Progenitor cell of endocrine pancreas (in vitro differentiated cells): ENCODE measurements around the gene RASAL2. TPM values are rescaled to one million over a fixed set of nuclear protein-coding genes. Genes with fewer than 3 reads are reported as not detected.
A peak's percentile ranks its signal among the peaks of the same experiment; 100 is the strongest.
"Not testable (repeated sequence)": the region's sequence is repeated elsewhere in the genome, so short reads cannot be mapped to it uniquely, and the experiment has no call there.

Source experiments
- DNase-seq: peaks from one replicate; pipeline ENCODE4 v3.0.0; 2021; ENCODE audit warnings: low spot score; ENCODE audit not compliant: unreplicated experiment
- H3K27ac Mint-ChIP-seq: 2 replicates; pipeline ENCODE4 v1.8.0; 2021; ENCODE audit warnings: mild to moderate bottlenecking, moderate library complexity, mixed read lengths
- H3K27me3 Mint-ChIP-seq: 2 replicates; pipeline ENCODE4 v1.8.0; 2021; ENCODE audit warnings: mixed read lengths
- H3K36me3 Mint-ChIP-seq: 2 replicates; pipeline ENCODE4 v1.8.0; 2022; ENCODE audit warnings: mixed read lengths; ENCODE audit not compliant: insufficient read depth
- H3K4me1 Mint-ChIP-seq: 2 replicates; pipeline ENCODE4 v1.8.0; 2021; ENCODE audit warnings: low read depth, mixed read lengths
- H3K4me3 Mint-ChIP-seq: 2 replicates; pipeline ENCODE4 v1.8.0; 2021; ENCODE audit warnings: low read depth, mild to moderate bottlenecking, moderate library complexity, mixed read lengths
- H3K9me3 Mint-ChIP-seq: 2 replicates; pipeline ENCODE4 v1.8.0; 2021; ENCODE audit warnings: low read depth, mixed read lengths
- total RNA-seq: library from RNA; stranded (reverse); gene quantifications from 2 replicates; pipeline ENCODE4 v1.2.1, GENCODE V29; 2021
- TF ChIP-seq, protein P1 (sequence below): fragments of 200-600 bp; sonication (generic); IDR thresholded peaks from one replicate; pipeline ENCODE4 v1.5.0; 2021; ENCODE audit warnings: antibody characterized with exemption, mild to moderate bottlenecking; ENCODE audit not compliant: unreplicated experiment

The RASAL2 gene
- total RNA-seq, 1 donor from 2014 or later, result 28.5 TPM

DNA sequence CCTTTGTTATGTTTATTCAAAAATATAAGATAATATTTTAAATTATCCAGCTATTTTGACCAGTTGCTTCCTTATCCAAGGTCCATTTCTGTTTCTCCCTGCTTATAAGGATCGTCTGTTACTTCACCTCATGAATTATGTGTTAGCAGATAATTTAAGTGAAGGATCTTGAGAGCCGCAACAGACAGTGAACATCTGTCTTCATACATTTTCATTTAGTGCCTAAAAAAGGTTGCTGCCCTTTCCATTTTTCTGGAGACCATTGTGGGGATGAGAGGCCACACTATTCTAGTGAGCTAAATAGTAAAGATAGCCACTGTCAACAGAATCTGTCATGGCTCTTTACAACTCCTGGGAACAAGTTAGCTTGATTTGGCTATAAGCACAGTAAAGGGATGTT is 248.8 kb downstream of the RASAL2 start:
- no peak overlapping the region for H3K4me3 Mint-ChIP-seq
- H3K4me1 Mint-ChIP-seq, result peaks cover 37% of the 10 kb centered on the region
- H3K9me3 Mint-ChIP-seq, result no peaks in the 10 kb centered on the region
- H3K27me3 Mint-ChIP-seq, result no peaks in the 10 kb centered on the region
- no peak for DNase-seq
- H3K27ac Mint-ChIP-seq, result peak overlapping the region; percentile 72
- no peaks in the 10 kb centered on the region for H3K36me3 Mint-ChIP-seq
- TF ChIP-seq, protein P1, sequence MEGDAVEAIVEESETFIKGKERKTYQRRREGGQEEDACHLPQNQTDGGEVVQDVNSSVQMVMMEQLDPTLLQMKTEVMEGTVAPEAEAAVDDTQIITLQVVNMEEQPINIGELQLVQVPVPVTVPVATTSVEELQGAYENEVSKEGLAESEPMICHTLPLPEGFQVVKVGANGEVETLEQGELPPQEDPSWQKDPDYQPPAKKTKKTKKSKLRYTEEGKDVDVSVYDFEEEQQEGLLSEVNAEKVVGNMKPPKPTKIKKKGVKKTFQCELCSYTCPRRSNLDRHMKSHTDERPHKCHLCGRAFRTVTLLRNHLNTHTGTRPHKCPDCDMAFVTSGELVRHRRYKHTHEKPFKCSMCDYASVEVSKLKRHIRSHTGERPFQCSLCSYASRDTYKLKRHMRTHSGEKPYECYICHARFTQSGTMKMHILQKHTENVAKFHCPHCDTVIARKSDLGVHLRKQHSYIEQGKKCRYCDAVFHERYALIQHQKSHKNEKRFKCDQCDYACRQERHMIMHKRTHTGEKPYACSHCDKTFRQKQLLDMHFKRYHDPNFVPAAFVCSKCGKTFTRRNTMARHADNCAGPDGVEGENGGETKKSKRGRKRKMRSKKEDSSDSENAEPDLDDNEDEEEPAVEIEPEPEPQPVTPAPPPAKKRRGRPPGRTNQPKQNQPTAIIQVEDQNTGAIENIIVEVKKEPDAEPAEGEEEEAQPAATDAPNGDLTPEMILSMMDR, result no peak

DNA sequence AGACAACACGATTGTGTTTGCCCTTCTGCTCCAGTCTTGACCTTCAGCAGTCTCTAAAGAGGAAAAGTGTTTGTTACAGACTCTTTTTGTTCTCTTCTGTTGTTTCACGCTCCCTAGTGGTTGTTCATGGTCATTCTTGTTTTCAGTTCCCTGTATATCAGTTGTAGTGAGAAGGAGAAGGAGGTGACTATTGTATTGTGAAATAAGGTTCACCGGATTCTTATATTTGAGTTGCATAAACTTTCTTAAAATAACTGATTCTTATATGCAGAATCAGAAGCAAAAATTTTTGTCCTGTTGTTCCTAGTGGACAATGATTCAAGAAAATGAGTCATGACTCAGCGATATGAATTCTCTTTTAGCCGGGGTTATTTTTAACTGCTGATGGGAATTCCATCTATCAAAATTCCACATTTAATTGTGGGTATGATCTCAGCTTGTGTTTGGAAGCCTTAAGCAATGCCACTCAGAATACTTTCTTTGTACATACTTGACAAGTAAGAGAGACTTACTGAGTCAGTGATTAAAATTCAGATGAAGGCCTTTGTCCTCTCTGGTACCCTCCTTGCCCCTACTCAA is 250.7 kb downstream of the RASAL2 start:
- TF ChIP-seq, protein P1, result peak; percentile 60
- H3K27ac Mint-ChIP-seq, result peak overlapping the region; percentile 94
- peaks cover 37% of the 10 kb centered on the region for H3K4me1 Mint-ChIP-seq
- no peaks in the 10 kb centered on the region for H3K36me3 Mint-ChIP-seq
- DNase-seq, result no peak
- H3K9me3 Mint-ChIP-seq, result no peaks in the 10 kb centered on the region
- H3K4me3 Mint-ChIP-seq, result no peak overlapping the region
- H3K27me3 Mint-ChIP-seq, result no peaks in the 10 kb centered on the region

DNA sequence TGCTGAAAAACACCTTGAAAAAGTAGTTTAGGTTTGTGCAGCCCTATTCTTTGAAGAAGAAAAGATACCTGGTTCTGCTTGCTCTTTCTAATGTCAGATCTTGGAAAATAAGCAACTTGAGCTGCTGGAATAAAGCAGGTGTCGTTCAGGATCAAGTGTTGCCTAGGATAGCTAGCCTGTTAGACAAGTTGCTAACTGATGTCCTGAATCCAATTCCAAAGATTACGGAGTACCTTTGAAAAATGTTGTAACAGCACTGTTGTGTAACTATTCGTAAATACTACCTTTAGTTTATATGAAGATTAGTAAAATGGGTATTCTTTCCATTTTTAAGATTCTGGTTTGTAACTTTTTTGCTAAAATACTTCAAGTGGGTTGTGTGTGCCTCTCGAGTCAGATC is 251.3 kb downstream of the RASAL2 start:
- no peak overlapping the region for H3K4me3 Mint-ChIP-seq
- H3K27me3 Mint-ChIP-seq, result no peaks in the 10 kb centered on the region
- no peaks in the 10 kb centered on the region for H3K36me3 Mint-ChIP-seq
- H3K27ac Mint-ChIP-seq, result peak overlapping the region; percentile 94
- H3K4me1 Mint-ChIP-seq, result peaks cover 38% of the 10 kb centered on the region
- H3K9me3 Mint-ChIP-seq, result no peaks in the 10 kb centered on the region
- DNase-seq, result no peak
- TF ChIP-seq, protein P1, result no peak

DNA sequence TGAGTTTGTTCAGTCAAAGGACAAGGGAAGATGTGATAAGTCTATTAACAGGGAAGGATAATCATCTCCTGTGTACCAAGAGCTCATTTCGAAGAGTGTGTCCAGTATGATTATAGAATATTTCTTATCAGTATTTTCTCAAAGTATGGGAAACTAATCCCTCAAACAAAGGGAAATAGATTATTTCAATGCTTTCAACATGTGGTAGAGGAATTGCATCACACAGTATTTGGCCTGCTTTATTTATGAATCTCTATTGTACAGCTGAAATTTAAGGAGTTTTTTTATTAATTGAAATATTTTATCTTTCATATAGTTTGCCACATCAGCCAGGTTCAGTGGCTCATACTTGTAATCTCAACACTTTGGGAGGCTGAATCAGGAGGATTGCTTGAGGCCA is 251.9 kb downstream of the RASAL2 start:
- Mint-ChIP-seq H3K9me3 (no peaks in the 10 kb centered on the region), H3K27ac (no peak overlapping the region), H3K36me3 (no peaks in the 10 kb centered on the region), H3K27me3 (no peaks in the 10 kb centered on the region), H3K4me1 (peaks cover 41% of the 10 kb centered on the region), H3K4me3 (no peak overlapping the region)
- TF ChIP-seq, protein P1, result no peak
- no peak for DNase-seq

DNA sequence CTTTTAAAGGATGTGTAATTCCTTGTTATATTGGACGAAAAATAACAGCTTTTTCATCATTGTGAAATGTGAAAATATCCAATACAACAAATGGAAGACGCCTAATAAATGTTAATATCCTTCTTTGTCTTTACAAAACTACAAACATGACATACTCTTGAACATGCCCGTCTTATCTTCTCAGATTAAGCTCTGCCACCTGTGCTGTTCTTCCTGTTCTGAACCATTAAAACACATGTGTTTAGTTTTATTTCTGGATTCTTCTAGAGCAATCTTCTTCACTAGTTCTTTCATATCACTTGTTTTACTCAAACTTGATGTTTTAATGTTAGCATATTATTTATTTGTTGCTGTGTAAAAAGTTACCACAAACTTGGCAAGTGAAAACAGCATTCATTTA is 255.9 kb downstream of the RASAL2 start:
- Mint-ChIP-seq H3K27me3 (no peaks in the 10 kb centered on the region), H3K27ac (no peak overlapping the region), H3K9me3 (peaks cover 8% of the 10 kb centered on the region), H3K4me1 (peaks cover 15% of the 10 kb centered on the region), H3K36me3 (peaks cover 6% of the 10 kb centered on the region), H3K4me3 (no peak overlapping the region)
- TF ChIP-seq, protein P1, result no peak
- no peak for DNase-seq

DNA sequence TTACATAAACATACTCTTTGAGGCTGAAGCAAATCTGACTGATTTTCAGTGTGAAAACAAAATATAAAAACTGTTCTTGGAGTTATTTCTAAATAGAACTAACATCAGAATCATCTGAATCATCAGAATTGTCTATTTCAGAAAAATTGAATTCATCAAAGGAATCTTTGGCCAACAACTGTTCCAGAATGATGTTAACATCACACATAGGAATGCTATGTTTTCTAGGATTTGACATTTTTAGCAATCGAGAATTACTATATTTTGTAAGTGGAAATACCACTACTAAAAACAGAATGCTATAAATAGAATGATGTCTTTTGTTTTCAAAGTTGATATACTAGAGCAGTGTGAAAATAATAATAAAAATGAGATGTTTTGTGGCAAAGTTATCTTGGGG is 258.0 kb downstream of the RASAL2 start:
- H3K36me3 Mint-ChIP-seq, DNase-seq, H3K4me3 Mint-ChIP-seq, H3K9me3 Mint-ChIP-seq, H3K4me1 Mint-ChIP-seq, H3K27ac Mint-ChIP-seq, H3K27me3 Mint-ChIP-seq: not testable (repeated sequence)
